Measurements from ENCODE around the gene STK11.

The STK11 gene

DNA sequence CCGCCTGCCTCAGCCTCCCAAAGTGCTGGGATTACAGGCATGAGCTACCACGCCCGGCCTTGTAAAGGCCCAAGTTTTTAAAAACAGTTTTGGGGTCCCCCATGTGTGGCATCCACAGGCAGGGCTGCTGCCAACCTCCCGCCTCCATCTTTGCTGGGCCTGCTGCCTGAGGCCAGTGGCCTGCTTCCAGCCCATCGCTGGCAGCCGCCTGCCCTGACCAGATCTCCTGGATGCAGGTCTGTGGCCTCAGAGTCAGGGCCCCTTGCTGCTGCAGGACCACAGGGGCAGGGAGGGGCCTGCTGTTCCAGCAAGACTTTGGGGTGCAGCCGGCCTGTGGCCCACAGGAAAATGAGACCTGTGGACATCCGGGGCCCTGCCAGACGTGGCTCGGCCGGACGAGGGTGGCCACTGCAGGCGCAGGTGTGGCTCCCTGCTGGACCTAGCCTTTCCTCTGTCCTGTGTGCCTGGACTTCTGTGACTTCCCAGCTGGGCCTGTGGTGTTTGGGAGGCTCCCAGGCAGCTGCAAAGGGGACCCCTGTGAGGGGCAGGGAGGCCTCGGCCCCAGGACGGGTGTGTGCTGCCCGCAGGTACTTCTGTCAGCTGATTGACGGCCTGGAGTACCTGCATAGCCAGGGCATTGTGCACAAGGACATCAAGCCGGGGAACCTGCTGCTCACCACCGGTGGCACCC lies 14.4 kb downstream of the STK11 start:
- TF ChIP-seq, protein P1, sequence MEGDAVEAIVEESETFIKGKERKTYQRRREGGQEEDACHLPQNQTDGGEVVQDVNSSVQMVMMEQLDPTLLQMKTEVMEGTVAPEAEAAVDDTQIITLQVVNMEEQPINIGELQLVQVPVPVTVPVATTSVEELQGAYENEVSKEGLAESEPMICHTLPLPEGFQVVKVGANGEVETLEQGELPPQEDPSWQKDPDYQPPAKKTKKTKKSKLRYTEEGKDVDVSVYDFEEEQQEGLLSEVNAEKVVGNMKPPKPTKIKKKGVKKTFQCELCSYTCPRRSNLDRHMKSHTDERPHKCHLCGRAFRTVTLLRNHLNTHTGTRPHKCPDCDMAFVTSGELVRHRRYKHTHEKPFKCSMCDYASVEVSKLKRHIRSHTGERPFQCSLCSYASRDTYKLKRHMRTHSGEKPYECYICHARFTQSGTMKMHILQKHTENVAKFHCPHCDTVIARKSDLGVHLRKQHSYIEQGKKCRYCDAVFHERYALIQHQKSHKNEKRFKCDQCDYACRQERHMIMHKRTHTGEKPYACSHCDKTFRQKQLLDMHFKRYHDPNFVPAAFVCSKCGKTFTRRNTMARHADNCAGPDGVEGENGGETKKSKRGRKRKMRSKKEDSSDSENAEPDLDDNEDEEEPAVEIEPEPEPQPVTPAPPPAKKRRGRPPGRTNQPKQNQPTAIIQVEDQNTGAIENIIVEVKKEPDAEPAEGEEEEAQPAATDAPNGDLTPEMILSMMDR (conservative IDR thresholded peaks at IDR 0.05; ENCODE audit: low read depth, low read length) = no peak
- no peak overlapping the region for H3K4me3 ChIP-seq (ENCODE audit: low read depth, low read length)
- DNase-seq (ENCODE audit: low read depth) = no peak

DNA sequence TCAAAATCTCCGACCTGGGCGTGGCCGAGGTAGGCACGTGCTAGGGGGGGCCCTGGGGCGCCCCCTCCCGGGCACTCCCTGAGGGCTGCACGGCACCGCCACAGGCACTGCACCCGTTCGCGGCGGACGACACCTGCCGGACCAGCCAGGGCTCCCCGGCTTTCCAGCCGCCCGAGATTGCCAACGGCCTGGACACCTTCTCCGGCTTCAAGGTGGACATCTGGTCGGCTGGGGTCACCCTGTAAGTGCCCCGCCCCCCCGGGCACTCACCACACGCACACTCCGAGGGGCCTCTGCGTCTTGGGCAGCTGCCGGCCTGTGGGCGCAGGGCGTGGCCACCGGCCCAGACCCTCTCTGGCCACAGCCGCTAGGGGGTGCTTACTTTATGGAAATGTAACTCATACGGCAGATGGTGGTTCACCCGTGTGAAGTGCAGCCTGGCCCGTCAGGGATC lies 14.9 kb downstream of the STK11 start:
- no peak for DNase-seq (ENCODE audit: low read depth)
- no peak overlapping the region for H3K4me3 ChIP-seq (ENCODE audit: low read depth, low read length)
- TF ChIP-seq, protein P1 (conservative IDR thresholded peaks at IDR 0.05; ENCODE audit: low read depth, low read length) = peak; percentile 11

DNA sequence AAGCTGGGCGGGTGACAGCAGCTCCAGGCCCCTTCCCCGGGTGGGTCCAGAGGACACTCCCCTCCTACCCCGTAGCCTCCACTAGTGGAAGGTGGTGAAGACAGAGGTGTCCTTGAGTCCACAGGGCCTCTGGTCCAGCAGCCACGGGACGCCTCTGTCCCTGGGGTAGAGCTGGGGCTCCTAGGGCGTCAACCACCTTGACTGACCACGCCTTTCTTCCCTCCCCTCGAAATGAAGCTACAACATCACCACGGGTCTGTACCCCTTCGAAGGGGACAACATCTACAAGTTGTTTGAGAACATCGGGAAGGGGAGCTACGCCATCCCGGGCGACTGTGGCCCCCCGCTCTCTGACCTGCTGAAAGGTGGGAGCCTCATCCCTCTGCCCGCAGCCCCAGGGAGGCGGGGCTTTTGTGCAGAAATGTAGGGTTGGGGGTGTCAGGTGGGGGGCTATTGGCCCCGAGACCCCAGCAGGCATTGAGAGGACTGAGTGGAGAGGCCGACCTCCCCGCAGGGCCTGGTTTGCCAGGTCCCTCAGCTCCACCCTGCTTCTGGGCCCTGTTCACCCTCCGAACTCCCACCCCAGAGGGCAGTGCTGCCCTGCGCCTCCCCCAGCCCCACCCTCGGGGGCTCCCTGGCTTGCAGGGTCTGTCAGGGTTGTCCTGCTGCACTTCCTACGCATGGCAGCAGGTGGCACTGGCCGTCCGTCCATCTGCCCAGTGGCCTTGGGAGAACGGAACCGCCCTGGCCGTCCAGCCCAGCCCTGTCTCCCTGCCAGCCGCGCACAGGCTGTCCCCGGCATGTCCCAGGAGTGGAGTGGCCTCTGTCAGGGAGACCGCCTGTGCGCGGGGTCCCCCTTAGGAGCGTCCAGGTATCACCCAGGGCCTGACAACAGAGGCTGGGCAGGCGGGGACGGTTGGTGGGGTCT lies 15.7 kb downstream of the STK11 start:
- H3K4me3 ChIP-seq (ENCODE audit: low read depth, low read length) = no peak overlapping the region
- TF ChIP-seq, protein P1 (conservative IDR thresholded peaks at IDR 0.05; ENCODE audit: low read depth, low read length) = peak; percentile 70
- peak; percentile 62 for DNase-seq (ENCODE audit: low read depth)

DNA sequence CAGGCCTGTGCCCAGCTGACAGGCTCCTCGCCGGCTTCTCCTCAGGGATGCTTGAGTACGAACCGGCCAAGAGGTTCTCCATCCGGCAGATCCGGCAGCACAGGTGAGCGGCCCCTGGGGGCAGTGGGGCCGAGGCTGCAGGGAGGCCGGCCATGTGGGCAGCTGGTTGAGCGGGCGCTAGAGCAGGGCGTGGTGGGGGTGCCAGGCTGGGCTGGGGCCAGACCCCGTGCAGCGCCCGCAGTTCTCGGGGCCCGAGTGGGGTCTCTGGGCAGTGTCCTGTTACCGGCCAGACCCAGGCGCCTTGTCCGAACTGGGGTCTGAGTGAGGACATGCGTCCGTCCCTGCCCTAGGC lies 16.3 kb downstream of the STK11 start:
- H3K4me3 ChIP-seq (ENCODE audit: low read depth, low read length) = no peak overlapping the region
- DNase-seq (ENCODE audit: low read depth) = no peak
- TF ChIP-seq, protein P1 (conservative IDR thresholded peaks at IDR 0.05; ENCODE audit: low read depth, low read length) = no peak

DNA sequence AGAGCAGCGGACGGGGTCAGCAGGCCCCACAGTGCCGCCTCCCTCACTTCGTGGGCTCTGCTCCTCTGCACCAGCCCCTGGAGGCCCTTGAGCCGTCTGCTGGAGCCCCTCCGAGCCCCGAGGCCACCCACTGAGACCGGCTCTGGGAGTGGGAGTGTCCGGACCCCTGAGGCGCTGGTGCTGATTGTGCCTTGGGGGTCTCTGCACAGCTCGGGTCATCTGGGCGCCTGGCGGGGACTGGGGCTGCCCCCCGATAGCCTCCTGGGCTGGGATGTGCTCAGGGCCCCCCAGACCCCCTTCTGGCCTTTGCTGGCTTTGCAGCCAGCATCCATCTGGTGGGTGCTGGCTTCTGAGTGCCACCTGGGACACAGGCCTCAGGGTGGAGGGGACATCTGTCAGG lies 16.8 kb downstream of the STK11 start:
- H3K4me3 ChIP-seq (ENCODE audit: low read depth, low read length) = no peak overlapping the region
- TF ChIP-seq, protein P1 (conservative IDR thresholded peaks at IDR 0.05; ENCODE audit: low read depth, low read length) = peak; percentile 26
- DNase-seq (ENCODE audit: low read depth) = no peak

DNA sequence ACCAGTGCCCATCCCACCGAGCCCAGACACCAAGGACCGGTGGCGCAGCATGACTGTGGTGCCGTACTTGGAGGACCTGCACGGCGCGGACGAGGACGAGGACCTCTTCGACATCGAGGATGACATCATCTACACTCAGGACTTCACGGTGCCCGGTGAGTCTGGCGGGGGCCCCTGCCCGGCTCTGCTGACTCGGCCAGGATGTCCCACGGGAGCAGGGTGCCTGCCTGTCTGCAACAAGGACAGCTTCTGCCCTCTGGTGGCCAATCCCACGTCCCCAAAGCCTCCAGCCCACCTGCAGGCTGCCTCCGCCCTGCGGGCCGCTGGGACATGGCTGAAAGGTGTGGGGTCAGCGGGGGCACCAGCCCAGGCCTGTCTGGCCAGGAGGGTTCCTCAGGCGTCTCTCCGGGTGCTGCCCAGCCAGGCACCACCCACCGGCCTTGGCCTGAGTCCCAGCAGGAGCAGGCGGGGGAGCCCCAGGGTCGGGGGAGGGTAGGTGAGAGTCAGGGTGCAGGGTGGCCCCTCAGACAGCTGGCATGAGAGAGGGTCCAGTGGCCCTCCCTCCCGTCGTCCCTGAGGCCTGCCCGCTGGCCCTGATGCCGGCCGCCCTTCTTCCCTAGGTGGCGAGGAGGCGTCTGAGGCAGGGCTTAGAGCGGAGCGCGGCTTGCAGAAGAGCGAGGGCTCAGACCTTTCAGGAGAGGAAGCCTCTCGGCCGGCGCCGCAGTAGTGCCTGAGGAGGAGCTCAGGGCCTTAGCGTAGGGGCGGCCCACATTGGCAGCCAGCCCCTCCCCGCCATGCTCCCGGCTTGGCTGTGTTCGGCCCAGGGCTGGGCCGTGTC lies 17.7 kb downstream of the STK11 start:
- H3K4me3 ChIP-seq (ENCODE audit: low read depth, low read length) = no peak overlapping the region
- TF ChIP-seq, protein P1 (conservative IDR thresholded peaks at IDR 0.05; ENCODE audit: low read depth, low read length) = peak; percentile 62
- DNase-seq (ENCODE audit: low read depth) = peak; percentile 54
